Mesendoderm (in vitro differentiated cells): ENCODE results near the gene C2orf72.

Experiments used
- DNase-seq: peaks from one replicate; pipeline ENCODE4 v3.0.0; 2013
- H2AK5ac ChIP-seq: 2 replicates; pipeline ENCODE4 v1.6.1; 2013; ENCODE audit warnings: low read length, inconsistent platforms
- H2BK120ac ChIP-seq: 2 replicates; pipeline ENCODE4 v1.6.1; 2013; ENCODE audit warnings: low read depth, mild to moderate bottlenecking, low read length, moderate library complexity, mixed read lengths
- H2BK15ac ChIP-seq: replicated peaks from 2 replicates; pipeline ENCODE4 v1.6.1; 2013; ENCODE audit warnings: low read depth, mild to moderate bottlenecking, moderate library complexity
- H2BK5ac ChIP-seq: 2 replicates; pipeline ENCODE4 v1.6.1; 2013; ENCODE audit warnings: low read length, inconsistent platforms
- H3K18ac ChIP-seq: 2 replicates; pipeline ENCODE4 v1.6.1; 2013; ENCODE audit warnings: mild to moderate bottlenecking, low read length, mixed read lengths
- H3K23ac ChIP-seq: one replicate; pipeline ENCODE4 v1.6.1; 2013; ENCODE audit warnings: low read length
- H3K27ac ChIP-seq: 2 replicates; pipeline ENCODE4 v1.5.1; 2013; ENCODE audit warnings: low read depth, mild to moderate bottlenecking, inconsistent platforms, low read length, moderate library complexity
- H3K27me3 ChIP-seq: 2 replicates; pipeline ENCODE4 v1.6.1; 2013; ENCODE audit warnings: low read length, control low read depth, mild to moderate bottlenecking, inconsistent platforms; ENCODE audit not compliant: insufficient read depth, poor library complexity
- H3K36me3 ChIP-seq: 2 replicates; pipeline ENCODE4 v1.6.1; 2013; ENCODE audit warnings: low read length, inconsistent platforms; ENCODE audit not compliant: control insufficient read depth, insufficient read depth
- H3K4ac ChIP-seq: one replicate; pipeline ENCODE4 v1.6.1; 2013; ENCODE audit warnings: low read depth, mild to moderate bottlenecking, low read length, moderate library complexity
- H3K4me1 ChIP-seq: 2 replicates; pipeline ENCODE4 v1.6.1; 2013; ENCODE audit warnings: low read depth, low read length, inconsistent platforms; ENCODE audit not compliant: control insufficient read depth
- H3K4me2 ChIP-seq: 2 replicates; pipeline ENCODE4 v1.6.1; 2013; ENCODE audit warnings: low read length
- H3K4me3 ChIP-seq: 2 replicates; pipeline ENCODE4 v1.5.1; 2013; ENCODE audit warnings: mild to moderate bottlenecking, low read length
- H3K56ac ChIP-seq: one replicate; pipeline ENCODE4 v1.6.1; 2013; ENCODE audit warnings: low read length
- H3K79me1 ChIP-seq: 2 replicates; pipeline ENCODE4 v1.6.1; 2013; ENCODE audit warnings: low read length, inconsistent platforms
- H3K79me2 ChIP-seq: 2 replicates; pipeline ENCODE4 v1.6.1; 2013; ENCODE audit warnings: mild to moderate bottlenecking, low read length; ENCODE audit not compliant: control insufficient read depth, insufficient read depth
- H3K9ac ChIP-seq: 2 replicates; pipeline ENCODE4 v1.6.1; 2013; ENCODE audit warnings: low read length, inconsistent platforms
- H4K5ac ChIP-seq: one replicate; pipeline ENCODE4 v1.6.1; 2013; ENCODE audit warnings: low read length
- H4K8ac ChIP-seq: one replicate; pipeline ENCODE4 v1.6.1; 2013; ENCODE audit warnings: low read depth, mild to moderate bottlenecking, control low read depth, low read length, moderate library complexity
- WGBS: extraction: QIAGEN DNeasy Blood & Tissue Kit; methylation state at CpG from one replicate; pipeline ENCODE4 v1.1.7; 2013; ENCODE audit warnings: low lambda C conversion rate, missing lambda C conversion rate; ENCODE audit not compliant: insufficient coverage; ENCODE audit errors: extremely low coverage; 5-methylcytosine and 5-hydroxymethylcytosine counted together

C2orf72 gene

DNA sequence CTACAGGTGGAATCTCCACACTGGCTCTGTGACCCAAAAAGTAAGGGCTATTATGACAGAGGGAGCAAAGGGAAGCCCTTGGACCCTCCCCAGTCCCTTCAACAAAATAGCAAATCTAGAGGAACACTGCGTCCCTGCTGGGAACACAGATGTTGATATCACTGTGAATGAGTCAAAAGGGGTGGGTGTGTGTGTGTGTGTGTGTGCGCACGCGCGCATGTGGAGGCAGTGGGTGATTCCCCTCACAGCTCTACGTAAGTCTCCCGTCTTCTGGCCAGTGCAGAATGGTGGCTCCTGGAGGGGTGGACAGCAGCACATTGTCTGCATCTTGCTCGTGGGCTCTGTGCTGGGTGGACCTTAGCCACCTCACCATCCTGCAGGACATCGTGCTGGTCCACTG is 7.8 kb upstream of the C2orf72 start:
- no peak overlapping the region for H3K56ac ChIP-seq
- H3K23ac ChIP-seq = no peak overlapping the region
- DNase-seq = no peak
- WGBS = no CpG with 5 or more reads among the region's 9 CpGs
- no peaks in the 10 kb centered on the region for H3K27me3 ChIP-seq
- H3K27ac ChIP-seq = no peak overlapping the region
- no peak overlapping the region for H4K8ac ChIP-seq
- H3K79me1 ChIP-seq = no peaks in the 10 kb centered on the region
- H3K18ac ChIP-seq = no peak overlapping the region
- no peak overlapping the region for H4K5ac ChIP-seq
- H2BK5ac ChIP-seq = no peak overlapping the region
- no peaks in the 10 kb centered on the region for H3K4me1 ChIP-seq
- H3K9ac ChIP-seq = no peak overlapping the region
- no peak overlapping the region for H2BK15ac ChIP-seq
- H3K4me2 ChIP-seq = no peak overlapping the region
- H3K4ac ChIP-seq = no peak overlapping the region
- H2AK5ac ChIP-seq = no peak overlapping the region
- no peak overlapping the region for H3K4me3 ChIP-seq
- H3K36me3 ChIP-seq = no peaks in the 10 kb centered on the region
- no peaks in the 10 kb centered on the region for H3K79me2 ChIP-seq
- H2BK120ac ChIP-seq = no peak overlapping the region

DNA sequence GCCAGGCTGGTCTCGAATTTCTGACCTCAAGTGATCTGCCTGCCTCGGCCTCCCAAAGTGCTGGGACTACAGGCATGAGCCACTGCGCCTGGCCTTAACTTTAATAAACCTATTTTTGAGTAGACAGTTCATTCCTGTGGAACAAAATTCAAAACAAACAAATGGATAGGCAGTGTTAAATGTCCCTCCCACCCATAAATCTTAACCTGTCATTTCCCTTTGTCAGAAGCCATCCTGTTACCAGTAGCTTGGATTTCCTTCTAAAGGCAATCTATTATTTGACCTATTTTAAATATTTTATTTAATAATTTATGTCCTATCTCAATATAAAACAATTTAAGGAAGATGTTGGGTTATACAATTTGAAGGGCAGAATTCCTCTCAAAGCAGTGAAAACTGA is 6.6 kb upstream of the C2orf72 start:
- H3K27ac ChIP-seq = no peak overlapping the region
- H3K79me1 ChIP-seq = no peaks in the 10 kb centered on the region
- no peaks in the 10 kb centered on the region for H3K79me2 ChIP-seq
- no peak overlapping the region for H4K8ac ChIP-seq
- H3K23ac ChIP-seq = no peak overlapping the region
- H3K27me3 ChIP-seq = no peaks in the 10 kb centered on the region
- H3K9ac ChIP-seq = no peak overlapping the region
- H3K18ac ChIP-seq = no peak overlapping the region
- no peaks in the 10 kb centered on the region for H3K4me1 ChIP-seq
- H3K56ac ChIP-seq = no peak overlapping the region
- no CpG with 5 or more reads among the region's 3 CpGs for WGBS
- no peak overlapping the region for H3K4ac ChIP-seq
- no peak overlapping the region for H3K4me2 ChIP-seq
- no peak overlapping the region for H2BK5ac ChIP-seq
- H2AK5ac ChIP-seq = no peak overlapping the region
- no peaks in the 10 kb centered on the region for H3K36me3 ChIP-seq
- no peak overlapping the region for H2BK15ac ChIP-seq
- no peak overlapping the region for H2BK120ac ChIP-seq
- DNase-seq = no peak
- no peak overlapping the region for H3K4me3 ChIP-seq
- no peak overlapping the region for H4K5ac ChIP-seq

DNA sequence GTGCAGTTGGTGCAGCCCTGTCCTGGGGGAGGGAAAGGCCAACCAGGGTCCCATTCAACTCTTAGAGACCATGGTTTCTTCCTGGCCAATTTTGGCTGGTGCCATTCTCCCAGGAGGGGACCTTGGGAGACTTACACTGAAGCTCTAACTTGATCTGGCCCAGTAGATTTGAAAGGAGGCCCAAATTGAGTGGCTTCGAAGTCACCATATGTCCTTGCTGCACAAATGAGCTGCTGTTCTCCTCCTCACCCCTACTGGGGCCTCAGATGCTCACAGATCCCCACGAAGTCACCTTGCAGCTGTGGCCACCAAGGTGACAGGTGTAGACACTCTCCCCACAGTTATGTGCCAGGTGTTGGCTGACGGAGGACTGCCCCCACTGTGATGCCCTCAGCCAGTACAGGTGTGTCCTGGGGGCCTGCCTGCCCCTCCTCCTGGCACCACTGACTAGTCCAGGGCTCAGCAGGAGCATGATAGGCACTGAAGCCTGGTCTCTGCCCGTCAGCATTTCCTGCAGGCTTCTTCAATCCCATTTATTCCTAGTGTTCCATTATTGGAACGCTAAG is 4.7 kb upstream of the C2orf72 start:
- Histone ChIP-seq H3K4me1 (no peaks in the 10 kb centered on the region), H3K23ac (no peak overlapping the region), H2AK5ac (no peak overlapping the region), H2BK5ac (no peak overlapping the region), H4K5ac (no peak overlapping the region), H3K79me2 (no peaks in the 10 kb centered on the region), H2BK120ac (no peak overlapping the region), H3K27ac (no peak overlapping the region), H3K4ac (no peak overlapping the region), H3K4me3 (no peak overlapping the region), H3K56ac (no peak overlapping the region), H3K27me3 (peaks cover 13% of the 10 kb centered on the region), H3K9ac (no peak overlapping the region), H3K18ac (no peak overlapping the region), H3K4me2 (no peak overlapping the region), H3K79me1 (no peaks in the 10 kb centered on the region), H2BK15ac (no peak overlapping the region), H4K8ac (no peak overlapping the region), H3K36me3 (no peaks in the 10 kb centered on the region)
- no CpG with 5 or more reads among the region's 5 CpGs for WGBS
- no peak for DNase-seq

DNA sequence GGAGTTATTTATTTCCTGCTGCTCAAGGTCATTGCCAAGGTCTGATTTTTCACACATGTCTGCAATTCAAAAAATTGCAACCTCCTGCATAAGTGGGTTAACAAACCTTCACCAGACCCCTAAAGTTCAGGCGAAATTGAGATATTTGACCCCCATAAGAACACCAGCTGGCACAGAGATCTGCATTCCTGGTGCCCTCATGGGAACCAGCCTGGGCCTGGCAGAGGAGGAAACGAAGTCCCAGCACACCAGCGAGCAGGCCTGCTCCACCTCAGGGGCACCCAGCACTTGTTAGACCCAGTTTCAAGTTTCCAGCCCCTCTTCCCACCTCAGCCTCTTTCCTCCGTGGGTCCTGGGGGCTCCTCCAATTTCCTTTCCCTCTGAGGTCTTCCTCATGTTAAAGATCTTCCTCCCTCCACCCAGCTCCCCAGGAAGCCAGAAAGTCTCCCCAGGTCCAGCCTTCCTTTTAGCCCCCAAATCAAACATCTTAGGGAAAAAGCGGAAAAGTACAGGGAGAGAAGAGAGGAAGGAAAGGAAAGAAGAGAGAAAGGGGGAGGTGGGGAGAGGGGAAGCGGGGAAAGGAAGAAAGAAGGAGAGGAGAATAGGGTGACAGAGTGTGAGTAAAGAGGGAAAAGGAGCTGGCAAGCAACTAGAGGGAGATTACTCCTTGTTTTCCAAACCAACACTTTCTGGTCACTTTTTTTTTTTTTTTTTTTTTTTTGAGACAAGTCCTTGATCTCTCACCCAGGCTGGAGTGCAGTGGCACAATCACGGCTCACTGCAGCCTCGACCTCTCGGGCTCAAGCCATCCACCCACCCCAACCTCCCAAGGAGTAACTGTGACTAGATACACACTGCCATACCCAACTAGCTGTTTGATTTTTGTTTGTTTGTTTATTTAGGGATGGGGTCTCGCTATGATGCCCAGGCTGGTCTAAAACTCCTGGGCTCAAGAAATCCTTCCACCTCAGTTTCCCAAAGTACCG is 3.9 kb upstream of the C2orf72 start:
- no peak overlapping the region for H2AK5ac ChIP-seq
- no peak overlapping the region for H2BK15ac ChIP-seq
- H3K79me1 ChIP-seq = no peaks in the 10 kb centered on the region
- H4K8ac ChIP-seq = no peak overlapping the region
- no peak overlapping the region for H3K18ac ChIP-seq
- no peak overlapping the region for H4K5ac ChIP-seq
- no peak overlapping the region for H3K9ac ChIP-seq
- no peaks in the 10 kb centered on the region for H3K79me2 ChIP-seq
- no peak overlapping the region for H3K23ac ChIP-seq
- no peak overlapping the region for H3K56ac ChIP-seq
- DNase-seq = no peak
- no peak overlapping the region for H3K4me3 ChIP-seq
- no peak overlapping the region for H3K4ac ChIP-seq
- no peak overlapping the region for H2BK5ac ChIP-seq
- H3K36me3 ChIP-seq = no peaks in the 10 kb centered on the region
- no peak overlapping the region for H2BK120ac ChIP-seq
- no peak overlapping the region for H3K4me2 ChIP-seq
- WGBS = no CpG with 5 or more reads among the region's 11 CpGs
- H3K4me1 ChIP-seq = no peaks in the 10 kb centered on the region
- H3K27ac ChIP-seq = no peak overlapping the region
- H3K27me3 ChIP-seq = peaks cover 16% of the 10 kb centered on the region

DNA sequence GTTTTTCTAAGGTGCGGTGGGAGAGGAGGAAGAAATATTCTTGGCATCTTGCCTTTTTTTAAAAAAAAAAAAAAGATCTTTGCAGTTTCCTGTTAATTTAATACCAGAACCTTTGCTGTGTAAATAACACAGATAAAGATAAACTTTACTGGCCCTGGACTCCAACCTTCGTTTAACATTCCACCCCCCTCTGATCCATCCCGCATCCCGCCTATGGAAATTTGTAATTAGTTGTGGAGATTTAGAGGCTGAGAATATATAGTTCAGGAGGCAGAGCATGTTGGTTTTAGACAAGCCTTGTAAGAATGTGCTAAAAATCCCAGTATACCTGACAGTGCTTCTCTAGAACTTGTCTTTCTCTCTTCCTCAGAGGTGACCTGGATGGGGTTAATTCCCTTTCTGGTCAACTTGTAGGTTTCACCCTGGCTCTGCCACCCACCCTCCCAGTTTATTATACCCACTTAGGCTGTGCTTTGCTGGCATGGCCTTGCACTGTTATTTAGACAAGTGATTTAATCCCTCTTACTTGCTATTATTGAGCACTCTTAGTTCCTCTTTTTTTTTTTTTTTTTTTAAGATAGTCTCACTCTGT is 2.9 kb upstream of the C2orf72 start:
- no peak overlapping the region for H2BK15ac ChIP-seq
- no peak overlapping the region for H2BK5ac ChIP-seq
- no peaks in the 10 kb centered on the region for H3K36me3 ChIP-seq
- no peaks in the 10 kb centered on the region for H3K79me1 ChIP-seq
- no peak overlapping the region for H3K4me3 ChIP-seq
- WGBS = no CpG with 5 or more reads among the region's 4 CpGs
- H4K5ac ChIP-seq = no peak overlapping the region
- no peak overlapping the region for H2AK5ac ChIP-seq
- no peak overlapping the region for H3K4ac ChIP-seq
- no peak overlapping the region for H4K8ac ChIP-seq
- no peaks in the 10 kb centered on the region for H3K79me2 ChIP-seq
- H3K4me2 ChIP-seq = no peak overlapping the region
- H3K18ac ChIP-seq = no peak overlapping the region
- no peak for DNase-seq
- no peak overlapping the region for H3K27ac ChIP-seq
- no peak overlapping the region for H3K23ac ChIP-seq
- no peak overlapping the region for H3K9ac ChIP-seq
- no peak overlapping the region for H3K56ac ChIP-seq
- H2BK120ac ChIP-seq = no peak overlapping the region
- H3K4me1 ChIP-seq = no peaks in the 10 kb centered on the region
- H3K27me3 ChIP-seq = peaks cover 19% of the 10 kb centered on the region
